AG09319 (cell line): ENCODE measurements around the gene ZNF429.
"Not testable (repeated sequence)": the region's sequence is repeated elsewhere in the genome, so short reads cannot be mapped to it uniquely, and the experiment has no call there.

Experiments
- DNase-seq: peaks from one replicate; pipeline ENCODE4 v3.0.0-alpha.2; 2010; ENCODE audit warnings: low read depth; ENCODE audit errors: extremely low read depth
- CTCF ChIP-seq: IDR thresholded peaks from 2 replicates; pipeline ENCODE4 v1.5.1; 2011; ENCODE audit warnings: low read depth, mild to moderate bottlenecking, inconsistent platforms, low read length, moderate library complexity

The ZNF429 gene

GRCh38 chr19:21474671-21475181 is 30.7 kb upstream of the ZNF429 start:
- no peak for TF ChIP-seq CTCF
- DNase-seq: no peak

GRCh38 chr19:21482361-21482760 is 23.0 kb upstream of the ZNF429 start:
- DNase-seq: not testable (repeated sequence)

GRCh38 chr19:21482863-21483276 is 22.5 kb upstream of the ZNF429 start:
- no peak for DNase-seq
- peak; percentile 26 for TF ChIP-seq CTCF

- peak; percentile 15 for TF ChIP-seq CTCF
- no peak for DNase-seq
These were observed 21.7 kb upstream of the ZNF429 start for GRCh38 chr19:21483589-21484170.

GRCh38 chr19:21484631-21485030 is 20.8 kb upstream of the ZNF429 start:
- DNase-seq: no peak
- TF ChIP-seq CTCF: no peak

- no peak for DNase-seq
- no peak for TF ChIP-seq CTCF
These were observed 19.5 kb upstream of the ZNF429 start for GRCh38 chr19:21485926-21486325.

- DNase-seq: no peak
- no peak for TF ChIP-seq CTCF
These were observed 17.4 kb upstream of the ZNF429 start for GRCh38 chr19:21487969-21488368.

GRCh38 chr19:21491146-21491545 is 14.3 kb upstream of the ZNF429 start:
- no peak for TF ChIP-seq CTCF
- DNase-seq: no peak
